Mesenchymal stem cell (in vitro differentiated cells and primary cell): ENCODE data around the gene DLK2.

Experiments
- DNase-seq: peaks from one replicate; pipeline ENCODE4 v3.0.0-alpha.2; 2013
- H2AFZ ChIP-seq: one replicate; pipeline ENCODE4 v1.6.1; 2013; ENCODE audit warnings: low read depth, mild to moderate bottlenecking, control low read depth, inconsistent platforms, low read length, moderate library complexity
- H2AK5ac ChIP-seq: 2 replicates; pipeline ENCODE4 v1.6.1; 2013; ENCODE audit warnings: low read length, moderate library complexity, mild to moderate bottlenecking, inconsistent platforms; ENCODE audit not compliant: severe bottlenecking
- H2BK120ac ChIP-seq: one replicate; pipeline ENCODE4 v1.6.1; 2013; ENCODE audit warnings: low read depth, mild to moderate bottlenecking, inconsistent platforms, low read length, moderate library complexity
- H2BK12ac ChIP-seq, 2 experiments: one replicate each; pipeline ENCODE4 v1.6.1; 2013; ENCODE audit warnings: inconsistent platforms in 2 of 2, low read length in 2 of 2, mild to moderate bottlenecking in 2 of 2, moderate library complexity in 2 of 2, control low read depth in 1 of 2
- H2BK15ac ChIP-seq: one replicate; pipeline ENCODE4 v1.6.1; 2013; ENCODE audit warnings: mild to moderate bottlenecking, low read depth, inconsistent platforms; ENCODE audit not compliant: poor library complexity, severe bottlenecking
- H2BK5ac ChIP-seq: 2 replicates; pipeline ENCODE4 v1.6.1; 2013; ENCODE audit warnings: low read depth, mild to moderate bottlenecking, low read length, control low read depth, inconsistent platforms; ENCODE audit not compliant: poor library complexity, severe bottlenecking
- H3K14ac ChIP-seq, 2 experiments: one replicate each; pipeline ENCODE4 v1.6.1; 2013; ENCODE audit warnings: inconsistent platforms in 2 of 2, low read length in 2 of 2, control low read depth in 1 of 2, mild to moderate bottlenecking in 1 of 2, moderate library complexity in 1 of 2
- H3K18ac ChIP-seq, 2 experiments: one replicate each; pipeline ENCODE4 v1.6.1; 2013; ENCODE audit warnings: inconsistent platforms in 2 of 2, low read length in 2 of 2, control low read depth in 1 of 2, low read depth in 1 of 2, mild to moderate bottlenecking in 1 of 2
- H3K23ac ChIP-seq, 2 experiments: one replicate each; pipeline ENCODE4 v1.6.1; 2013; ENCODE audit warnings: inconsistent platforms in 2 of 2, low read length in 2 of 2, mild to moderate bottlenecking in 2 of 2, moderate library complexity in 2 of 2, control low read depth in 1 of 2
- H3K27ac ChIP-seq: 2 replicates; pipeline ENCODE4 v1.5.1; 2013; ENCODE audit warnings: mild to moderate bottlenecking, moderate library complexity, low read length, control low read depth, inconsistent platforms; ENCODE audit not compliant: poor library complexity, severe bottlenecking
- H3K27me3 ChIP-seq, 2 experiments: 2 replicates each; pipeline versions ENCODE4 v1.6.1 to v1.7.0; 2013; ENCODE audit warnings: low read length in 2 of 2, mild to moderate bottlenecking in 2 of 2, moderate library complexity in 2 of 2, control low read depth in 1 of 2, inconsistent platforms in 1 of 2; ENCODE audit not compliant: control insufficient read depth in 1 of 2, insufficient read depth in 1 of 2
- H3K36me3 ChIP-seq, 2 experiments: 2 replicates each; pipeline versions ENCODE4 v1.6.1 to v1.7.0; 2013; ENCODE audit warnings: low read length in 2 of 2, control low read depth in 1 of 2, inconsistent platforms in 1 of 2, low read depth in 1 of 2, mild to moderate bottlenecking in 1 of 2; ENCODE audit not compliant: insufficient read depth in 2 of 2, control insufficient read depth in 1 of 2
- H3K4ac ChIP-seq, 2 experiments: one replicate each; pipeline ENCODE4 v1.6.1; 2013; ENCODE audit warnings: inconsistent platforms in 2 of 2, low read length in 2 of 2, mild to moderate bottlenecking in 2 of 2, moderate library complexity in 2 of 2, control low read depth in 1 of 2, low read depth in 1 of 2
- H3K4me1 ChIP-seq: 2 replicates; pipeline ENCODE4 v1.6.1; 2013; ENCODE audit warnings: low read depth, low read length, control low read depth; ENCODE audit not compliant: control insufficient read depth, insufficient read depth
- H3K4me2 ChIP-seq: 2 replicates; pipeline ENCODE4 v1.6.1; 2013; ENCODE audit warnings: low read length, mild to moderate bottlenecking, inconsistent platforms; ENCODE audit not compliant: poor library complexity, severe bottlenecking
- H3K4me3 ChIP-seq, 2 experiments: 2 replicates each; pipeline versions ENCODE4 v1.5.1 to v1.7.0; 2013; ENCODE audit warnings: low read length in 2 of 2, mild to moderate bottlenecking in 2 of 2, control low read depth in 1 of 2, low read depth in 1 of 2; ENCODE audit not compliant: insufficient read depth in 1 of 2
- H3K79me1 ChIP-seq: replicated peaks from 2 replicates; pipeline ENCODE4 v1.6.1; 2013; ENCODE audit warnings: mild to moderate bottlenecking, control low read depth, low read length, inconsistent platforms; ENCODE audit not compliant: poor library complexity, severe bottlenecking
- H3K9ac ChIP-seq: 2 replicates; pipeline ENCODE4 v1.7.0; 2013; ENCODE audit warnings: mild to moderate bottlenecking, low read length, moderate library complexity
- H3K9me3 ChIP-seq: 2 replicates; pipeline ENCODE4 v1.7.0; 2013; ENCODE audit warnings: mild to moderate bottlenecking, low read length; ENCODE audit not compliant: control insufficient read depth
- H4K8ac ChIP-seq: one replicate; pipeline ENCODE4 v1.6.1; 2013; ENCODE audit warnings: inconsistent platforms, mild to moderate bottlenecking, low read length, moderate library complexity
- H4K91ac ChIP-seq: one replicate; pipeline ENCODE4 v1.6.1; 2013; ENCODE audit warnings: mild to moderate bottlenecking, low read length, inconsistent platforms
- WGBS: methylation state at CpG from one replicate; pipeline ENCODE4 v1.1.7; 2013; ENCODE audit warnings: mixed read lengths; 5-methylcytosine and 5-hydroxymethylcytosine counted together

The DLK2 gene

DNA sequence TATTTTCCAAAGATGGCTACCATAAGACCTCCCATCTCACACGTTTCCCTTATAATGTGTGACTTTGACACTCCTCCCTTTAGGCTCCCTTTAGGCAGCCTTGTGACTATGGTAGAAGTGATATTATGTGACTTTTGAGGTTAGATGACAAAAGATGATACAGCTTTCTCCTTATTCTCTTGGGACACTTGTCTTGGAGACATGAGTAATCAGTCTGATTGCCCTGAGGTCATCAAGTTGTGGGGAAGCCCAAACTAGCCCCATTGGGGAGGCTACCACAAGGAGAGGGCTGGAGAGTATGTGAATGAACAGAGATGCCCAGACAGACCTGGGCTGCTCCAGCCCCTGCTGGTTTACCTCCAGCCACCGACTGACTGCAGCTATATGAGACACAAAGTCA lies 10.6 kb upstream of the DLK2 start:
- no peak overlapping the region for H3K4me2 ChIP-seq
- H3K27ac ChIP-seq, result no peak overlapping the region
- peaks cover 37 to 48% of the 10 kb centered on the region in 2 experiments for H3K27me3 ChIP-seq
- H3K36me3 ChIP-seq, result no peaks in the 10 kb centered on the region
- H3K9me3 ChIP-seq, result no peaks in the 10 kb centered on the region
- H3K14ac ChIP-seq, result no peak overlapping the region
- no peak overlapping the region for H3K18ac ChIP-seq
- H4K91ac ChIP-seq, result no peak overlapping the region
- H2AK5ac ChIP-seq, result no peak overlapping the region
- no peak overlapping the region for H2BK15ac ChIP-seq
- no peaks in the 10 kb centered on the region for H3K4me1 ChIP-seq
- no peak overlapping the region for H3K4ac ChIP-seq
- no peaks in the 10 kb centered on the region for H3K79me1 ChIP-seq
- no peak overlapping the region for H3K9ac ChIP-seq
- no peak for DNase-seq
- WGBS, result 38% methylated on average over 1 of the region's 2 CpGs
- no peak overlapping the region for H4K8ac ChIP-seq
- H2BK5ac ChIP-seq, result no peak overlapping the region
- H2BK12ac ChIP-seq, result no peak overlapping the region
- H3K4me3 ChIP-seq, result no peak overlapping the region
- H2AFZ ChIP-seq, result no peak overlapping the region
- no peak overlapping the region for H2BK120ac ChIP-seq
- H3K23ac ChIP-seq, result no peak overlapping the region

- Histone ChIP-seq H2BK5ac (no peak overlapping the region), H2BK120ac (no peak overlapping the region), H3K4me2 (no peak overlapping the region), H3K9ac (no peak overlapping the region), H3K9me3 (no peaks in the 10 kb centered on the region), H3K27ac (no peak overlapping the region), H4K8ac (no peak overlapping the region), H2BK15ac (no peak overlapping the region), H3K4me1 (no peaks in the 10 kb centered on the region), H2AFZ (no peak overlapping the region), H3K4me3 (no peak overlapping the region), H3K14ac (no peak overlapping the region), H2BK12ac (no peak overlapping the region), H3K27me3 (peaks cover 40 to 45% of the 10 kb centered on the region in 2 experiments), H3K79me1 (no peaks in the 10 kb centered on the region), H3K36me3 (no peaks in the 10 kb centered on the region), H3K4ac (no peak overlapping the region), H3K23ac (no peak overlapping the region), H4K91ac (no peak overlapping the region), H2AK5ac (no peak overlapping the region), H3K18ac (no peak overlapping the region)
- 80% methylated on average over 6 of the region's 8 CpGs for WGBS
- DNase-seq, result no peak
These were observed 9.0 kb upstream of the DLK2 start for GRCh38 chr6:43464337-43464736.

- Histone ChIP-seq H3K36me3 (no peaks in the 10 kb centered on the region), H2AFZ (no peak overlapping the region), H4K8ac (no peak overlapping the region), H2BK120ac (no peak overlapping the region), H3K27ac (no peak overlapping the region), H3K4me2 (no peak overlapping the region), H3K4me3 (no peak overlapping the region), H3K4ac (no peak overlapping the region), H4K91ac (no peak overlapping the region), H3K14ac (no peak overlapping the region), H3K4me1 (no peaks in the 10 kb centered on the region), H2BK12ac (no peak overlapping the region), H3K79me1 (no peaks in the 10 kb centered on the region), H3K9me3 (no peaks in the 10 kb centered on the region), H3K18ac (no peak overlapping the region), H3K23ac (no peak overlapping the region), H3K9ac (no peak overlapping the region), H2AK5ac (no peak overlapping the region), H2BK5ac (no peak overlapping the region), H3K27me3 (peaks cover 22 to 31% of the 10 kb centered on the region in 2 experiments), H2BK15ac (no peak overlapping the region)
- WGBS, result 81% methylated on average over 5 of the region's 5 CpGs
- no peak for DNase-seq
These were observed 6.6 kb upstream of the DLK2 start for GRCh38 chr6:43461936-43462335.

DNA sequence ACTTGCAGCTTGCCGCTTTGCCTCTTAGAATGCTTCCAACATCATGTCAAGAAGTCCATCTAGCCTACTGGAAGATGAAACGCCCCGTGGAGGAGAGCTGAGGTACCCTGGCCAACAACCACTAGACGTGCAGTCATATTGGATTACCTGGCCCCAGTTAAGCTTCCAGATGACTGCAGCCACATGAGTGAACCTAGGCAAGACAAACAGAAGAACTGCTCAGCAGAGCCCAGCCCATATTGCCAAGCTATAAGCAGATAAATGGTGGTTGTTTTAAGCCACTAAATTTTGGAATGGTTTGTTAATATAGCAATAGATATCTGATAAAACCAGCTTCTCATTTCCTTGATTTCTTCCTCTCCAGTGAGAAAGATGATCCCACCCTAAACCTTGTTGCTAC lies 4.7 kb upstream of the DLK2 start:
- no peak overlapping the region for H2BK120ac ChIP-seq
- no peaks in the 10 kb centered on the region for H3K36me3 ChIP-seq
- no peak overlapping the region for H2BK5ac ChIP-seq
- H3K9ac ChIP-seq, result no peak overlapping the region
- H3K9me3 ChIP-seq, result no peaks in the 10 kb centered on the region
- H3K4me1 ChIP-seq, result peaks cover 8% of the 10 kb centered on the region
- no peak overlapping the region for H3K18ac ChIP-seq
- H3K79me1 ChIP-seq, result no peaks in the 10 kb centered on the region
- H2BK15ac ChIP-seq, result no peak overlapping the region
- no peak for DNase-seq
- no peak overlapping the region for H3K27ac ChIP-seq
- H2BK12ac ChIP-seq, result no peak overlapping the region
- no peak overlapping the region for H3K14ac ChIP-seq
- H2AFZ ChIP-seq, result no peak overlapping the region
- no peak overlapping the region for H2AK5ac ChIP-seq
- peaks cover 36 to 45% of the 10 kb centered on the region in 2 experiments for H3K27me3 ChIP-seq
- H4K91ac ChIP-seq, result no peak overlapping the region
- H3K4me2 ChIP-seq, result no peak overlapping the region
- H4K8ac ChIP-seq, result no peak overlapping the region
- no peak overlapping the region for H3K4ac ChIP-seq
- no peak overlapping the region for H3K23ac ChIP-seq
- WGBS, result 85% methylated on average over 4 of the region's 4 CpGs
- no peak overlapping the region for H3K4me3 ChIP-seq
